ENCODE results near the gene ZNF226.
"Not testable (repeated sequence)": the region's sequence is repeated elsewhere in the genome, so short reads cannot be mapped to it uniquely, and the experiment has no call there.

The ZNF226 gene

DNA sequence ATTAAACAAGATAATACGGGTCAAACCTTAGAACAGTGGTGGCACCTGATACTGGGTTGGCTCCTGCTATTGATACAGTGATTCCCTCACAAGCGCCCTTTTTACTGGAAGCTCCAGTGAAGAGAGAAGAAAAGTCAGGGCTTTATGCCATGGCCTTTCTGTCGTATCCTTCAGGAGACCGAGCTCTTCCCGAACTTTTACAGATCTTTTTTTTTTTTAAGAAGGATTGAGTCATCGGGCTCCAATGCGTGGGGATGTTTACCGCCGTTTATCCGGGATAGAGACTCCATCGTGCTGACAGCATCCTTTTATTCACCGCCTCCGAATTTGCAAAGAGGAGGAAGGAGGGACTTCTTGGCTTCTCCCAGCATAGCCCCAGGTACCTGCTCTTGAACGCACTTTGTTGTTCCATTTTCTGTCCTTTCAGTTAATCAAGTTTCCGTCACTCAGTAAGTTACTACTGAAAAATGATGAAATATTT is 48.0 kb downstream of the ZNF226 start:
- peak; percentile 22 for DNase-seq

DNA sequence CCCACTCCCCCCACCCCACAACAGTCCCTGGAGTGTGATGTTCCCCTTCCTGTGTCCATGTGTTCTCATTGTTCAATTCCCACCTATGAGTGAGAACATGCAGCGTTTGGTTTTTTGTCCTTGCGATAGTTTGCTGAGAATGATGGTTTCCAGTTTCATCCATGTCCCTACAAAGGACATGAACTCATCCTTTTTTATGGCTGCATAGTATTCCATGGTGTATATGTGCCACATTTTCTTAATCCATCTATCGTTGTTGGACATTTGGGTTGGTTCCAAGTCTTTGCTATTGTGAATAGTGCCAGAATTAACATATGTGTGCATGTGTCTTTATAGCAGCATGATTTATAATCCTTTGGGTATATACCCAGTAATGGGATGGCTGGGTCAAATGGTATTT is 55.0 kb downstream of the ZNF226 start:
- not testable (repeated sequence) for DNase-seq

DNA sequence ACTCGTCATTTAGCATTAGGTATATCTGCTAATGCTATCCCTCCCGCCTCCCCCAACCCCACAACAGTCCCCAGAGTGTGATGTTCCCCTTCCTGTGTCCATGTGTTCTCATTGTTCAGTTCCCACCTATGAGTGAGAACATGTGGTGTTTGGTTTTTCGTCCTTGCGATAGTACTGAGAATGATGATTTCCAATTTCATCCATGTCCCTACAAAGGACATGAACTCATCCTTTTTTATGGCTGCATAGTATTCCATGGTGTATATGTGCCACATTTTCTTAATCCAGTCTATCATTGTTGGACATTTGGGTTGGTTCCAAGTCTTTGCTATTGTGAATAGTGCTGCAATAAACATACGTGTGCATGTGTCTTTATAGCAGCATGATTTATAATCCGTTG is 55.9 kb downstream of the ZNF226 start:
- DNase-seq, result not testable (repeated sequence)

DNA sequence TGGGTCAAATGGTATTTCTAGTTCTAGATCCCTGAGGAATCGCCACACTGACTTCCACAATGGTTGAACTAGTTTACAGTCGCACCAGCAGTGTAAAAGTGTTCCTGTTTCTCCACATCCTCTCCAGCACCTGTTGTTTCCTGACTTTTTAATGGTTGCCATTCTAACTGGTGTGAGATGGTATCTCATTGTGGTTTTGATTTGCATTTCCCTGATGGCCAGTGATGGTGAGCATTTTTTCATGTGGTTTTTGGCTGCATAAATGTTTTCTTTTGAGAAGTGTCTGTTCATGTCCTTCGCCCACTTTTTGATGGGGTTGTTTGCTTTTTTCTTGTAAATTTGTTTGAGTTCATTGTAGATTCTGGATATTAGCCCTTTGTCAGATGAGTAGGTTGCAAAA is 56.4 kb downstream of the ZNF226 start:
- DNase-seq, result not testable (repeated sequence)
